SK-N-MC (cell line): Measurements from ENCODE around the gene CEP57L1.

ENCODE experiments used
- DNase-seq: peaks from one replicate; pipeline ENCODE4 v3.0.0-alpha.2; 2011; ENCODE audit warnings: low read depth, low spot score
- H3K27ac ChIP-seq: fragments of 200-600 bp; sonication (generic); 2 replicates; pipeline ENCODE4 v1.5.1; 2016; ENCODE audit warnings: mixed run types
- H3K36me3 ChIP-seq: fragments of 200-600 bp; sonication (generic); 2 replicates; pipeline ENCODE4 v1.6.1; 2017; ENCODE audit warnings: antibody characterized with exemption, low read length, mixed read lengths; ENCODE audit not compliant: insufficient read depth
- H3K4me3 ChIP-seq: fragments of 200-600 bp; sonication (generic); 2 replicates; pipeline ENCODE4 v1.5.1; 2016
- H3K9ac ChIP-seq: fragments of 200-600 bp; sonication (generic); 2 replicates; pipeline ENCODE4 v1.8.0; 2017; ENCODE audit warnings: mixed run types, mixed read lengths; ENCODE audit not compliant: insufficient read length
- H3K9me3 ChIP-seq: fragments of 200-600 bp; sonication (generic); 2 replicates; pipeline ENCODE4 v1.6.1; 2017; ENCODE audit warnings: low read depth, mild to moderate bottlenecking, antibody characterized with exemption, low read length, moderate library complexity, mixed read lengths
- EZH2 ChIP-seq: fragments of 200-600 bp; sonication (generic); IDR thresholded peaks from one replicate; pipeline ENCODE4 v1.6.1; 2017; ENCODE audit warnings: antibody characterized with exemption
- FOXP2 ChIP-seq: optimal IDR thresholded peaks from 2 replicates; pipeline ENCODE3; 2011; ENCODE audit warnings: mild to moderate bottlenecking, moderate library complexity; ENCODE audit not compliant: insufficient read depth; ENCODE audit errors: extremely low read length, control extremely low read depth
- POLR2AphosphoS5 ChIP-seq: IDR thresholded peaks from 2 replicates; pipeline ENCODE4 v1.6.1; 2012; ENCODE audit warnings: mild to moderate bottlenecking, low read depth, low read length, borderline replicate concordance

Gene CEP57L1

DNA sequence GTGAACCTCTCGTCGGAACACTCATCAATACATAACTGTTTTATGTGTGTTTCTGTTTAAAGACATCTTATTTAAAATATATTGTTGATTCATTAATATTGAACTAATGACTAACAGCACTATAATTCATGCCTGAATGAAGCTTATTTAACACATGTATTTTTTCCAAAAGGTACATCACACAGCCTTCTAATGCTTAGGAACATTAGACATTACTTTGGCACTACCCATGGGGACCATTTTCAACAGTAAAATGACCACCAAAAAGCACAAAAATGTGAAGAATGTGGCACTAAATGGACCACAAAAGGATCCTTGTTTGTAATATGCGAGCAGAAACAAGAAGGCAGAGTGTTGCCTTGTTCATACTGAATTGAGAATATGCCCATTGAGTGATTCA is 109.2 kb downstream of the CEP57L1 start:
- no peak overlapping the region for H3K27ac ChIP-seq
- H3K9me3 ChIP-seq = no peaks in the 10 kb centered on the region
- TF ChIP-seq FOXP2 (no peak), POLR2AphosphoS5 (no peak), EZH2 (no peak)
- no peaks in the 10 kb centered on the region for H3K36me3 ChIP-seq
- H3K9ac ChIP-seq = no peak overlapping the region
- no peak for DNase-seq
- H3K4me3 ChIP-seq = no peak overlapping the region

DNA sequence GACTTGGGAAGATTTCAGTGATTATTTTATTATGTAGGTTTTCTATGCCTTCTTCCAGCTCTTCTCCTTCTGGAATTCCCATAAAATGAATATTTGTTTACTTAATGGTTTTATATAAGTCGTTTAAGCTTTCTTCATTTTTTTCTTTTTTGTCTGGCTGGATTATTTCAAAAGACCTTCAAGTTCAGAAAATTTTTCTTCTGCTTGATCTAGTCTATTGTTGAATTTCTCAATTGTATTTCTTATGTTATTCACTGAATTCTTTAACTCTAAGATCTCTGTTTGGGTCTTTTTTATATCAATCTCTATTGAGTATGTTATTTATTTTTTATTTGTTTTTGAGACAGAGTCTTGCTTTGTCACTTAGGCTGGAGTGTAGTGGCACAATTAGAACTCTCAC is 117.4 kb downstream of the CEP57L1 start:
- Histone ChIP-seq H3K4me3 (no peak overlapping the region), H3K36me3 (no peaks in the 10 kb centered on the region), H3K9ac (no peak overlapping the region), H3K9me3 (no peaks in the 10 kb centered on the region), H3K27ac (no peak overlapping the region)
- no peak for DNase-seq
- TF ChIP-seq EZH2 = no peak
- TF ChIP-seq POLR2AphosphoS5 = no peak
- no peak for TF ChIP-seq FOXP2
